K562 (cell line): Measurements from ENCODE around the gene KCNJ9.

Experiments
- DIDO1 ChIP-seq: fragments of 450-650 bp; IDR thresholded peaks from 2 replicates; pipeline ENCODE4 v1.6.1; 2016; ENCODE audit warnings: low read depth, missing biosample characterization, missing genetic modification characterization
- EZH2 ChIP-seq: IDR thresholded peaks from 2 replicates; pipeline ENCODE4 v1.6.1; 2012; ENCODE audit warnings: low read depth, mild to moderate bottlenecking, inconsistent platforms, low read length, borderline replicate concordance
- MEF2D ChIP-seq: conservative IDR thresholded peaks from 2 replicates; pipeline ENCODE4 v1.6.1; 2016; ENCODE audit warnings: low read depth, missing genetic modification characterization, missing compliant biosample characterization
- ZNF175 ChIP-seq: fragments of 200-800 bp; sonication (Bioruptor generic); IDR thresholded peaks from 2 replicates; pipeline ENCODE4 v1.6.1; 2016; ENCODE audit warnings: low read depth, mild to moderate bottlenecking, missing genetic modification characterization, missing compliant biosample characterization

DNA sequence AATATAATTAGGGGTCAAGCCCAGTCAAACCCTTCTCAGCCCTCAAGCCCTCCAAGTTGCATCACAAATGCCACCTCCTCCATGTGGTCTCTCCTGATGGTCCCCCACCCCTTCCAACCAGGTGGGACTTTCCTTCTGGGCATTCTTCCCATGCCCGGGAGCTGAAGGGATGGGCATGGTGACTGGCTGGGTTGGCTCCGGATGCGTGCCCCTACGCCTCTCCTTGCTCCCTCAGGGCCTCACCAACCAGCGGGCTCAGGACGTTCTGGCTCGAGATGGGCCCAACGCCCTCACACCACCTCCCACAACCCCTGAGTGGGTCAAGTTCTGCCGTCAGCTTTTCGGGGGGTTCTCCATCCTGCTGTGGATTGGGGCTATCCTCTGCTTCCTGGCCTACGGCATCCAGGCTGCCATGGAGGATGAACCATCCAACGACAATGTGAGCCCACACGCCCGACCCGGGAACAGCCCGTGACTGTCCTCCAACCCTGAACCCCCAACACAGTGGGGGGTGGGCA, 41.7 kb downstream of the KCNJ9 start:
- no peak for TF ChIP-seq DIDO1 (tag)
- TF ChIP-seq ZNF175 (CRISPR knock-in tag), result no peak
- no peak for TF ChIP-seq MEF2D (tag)
- no peak for TF ChIP-seq EZH2
